Hematopoietic multipotent progenitor cell treated with erythropoietin and hydrocortisone succinate and interleukin-3 and kit ligand, for 15 days (in vitro differentiated cells): ENCODE data around the gene HSD17B3.
"Not testable (repeated sequence)": the region's sequence is repeated elsewhere in the genome, so short reads cannot be mapped to it uniquely, and the experiment has no call there.

Experiments
- DNase-seq: peaks from one replicate; pipeline ENCODE4 v3.0.0-alpha.2; 2015; ENCODE audit warnings: low spot score

HSD17B3 gene

GRCh38 chr9:96236337-96236736 is 65.6 kb downstream of the HSD17B3 start:
- not testable (repeated sequence) for DNase-seq

GRCh38 chr9:96232539-96233241 is 69.3 kb downstream of the HSD17B3 start:
- DNase-seq = no peak

GRCh38 chr9:96232164-96232538 is 69.8 kb downstream of the HSD17B3 start:
- no peak for DNase-seq

GRCh38 chr9:96230002-96230401 is 72.0 kb downstream of the HSD17B3 start:
- no peak for DNase-seq

GRCh38 chr9:96222132-96222531 is 79.8 kb downstream of the HSD17B3 start:
- DNase-seq = no peak

DNA sequence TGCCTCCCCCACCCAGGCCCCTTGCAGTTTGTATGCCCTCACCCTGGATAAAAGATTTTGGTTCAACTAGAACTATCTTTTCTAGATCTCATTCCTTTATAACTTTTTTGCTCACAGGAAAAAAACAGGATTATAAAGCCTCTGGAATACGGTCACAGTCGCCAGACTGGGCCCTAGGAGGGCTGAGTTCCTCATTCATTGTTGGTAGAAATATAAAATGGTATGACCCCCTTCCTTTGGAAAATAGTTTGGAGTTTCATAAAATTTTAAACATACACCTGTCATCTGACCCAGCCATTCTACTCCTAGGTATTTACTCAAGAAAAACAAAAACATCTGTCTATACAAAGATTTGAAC is 82.1 kb downstream of the HSD17B3 start:
- no peak for DNase-seq

GRCh38 chr9:96219026-96219899 is 82.7 kb downstream of the HSD17B3 start:
- peak; percentile 9 for DNase-seq

- DNase-seq = peak; percentile 41
Observed at GRCh38 chr9:96217754-96218693, 84.0 kb downstream of the HSD17B3 start.

DNA sequence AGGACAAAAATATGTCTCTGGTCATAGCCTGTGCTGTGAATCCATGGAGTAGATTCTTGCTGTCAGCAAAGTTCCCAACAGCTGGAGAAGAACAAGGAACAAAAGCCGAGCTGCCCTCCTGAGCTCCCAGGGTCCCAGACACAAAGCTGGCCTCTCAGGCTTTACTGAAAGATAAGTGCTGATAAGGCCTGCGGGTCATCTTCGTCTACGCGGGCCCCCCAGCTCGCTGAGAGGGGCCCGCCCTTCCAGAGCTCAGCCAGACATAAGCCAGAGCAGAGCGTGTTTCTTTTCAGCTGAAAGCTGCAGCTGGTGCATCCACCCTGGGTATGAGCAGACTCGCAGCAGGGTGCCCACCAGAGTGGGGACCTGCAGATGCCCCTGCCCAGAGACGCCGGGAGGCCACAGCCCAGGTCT is 84.7 kb downstream of the HSD17B3 start:
- DNase-seq = no peak

DNA sequence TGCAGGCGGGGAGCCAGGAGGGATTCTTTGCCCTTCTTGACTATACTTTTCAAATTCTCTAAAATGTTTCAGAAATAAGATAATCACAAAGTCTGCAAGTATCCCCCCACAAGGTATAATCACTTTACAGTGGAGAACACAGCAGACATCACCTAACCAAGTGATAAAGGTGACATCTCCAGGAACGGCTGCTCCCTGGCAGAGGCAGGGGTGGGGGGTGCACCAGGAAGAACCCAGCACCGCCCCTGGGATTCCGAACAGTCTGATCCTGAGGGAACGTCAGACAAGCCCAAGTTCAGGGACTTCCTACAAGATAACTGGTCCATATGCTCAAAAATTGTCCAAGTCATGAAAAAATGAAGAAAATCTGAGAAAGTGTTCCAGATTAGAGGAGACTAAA is 85.4 kb downstream of the HSD17B3 start:
- no peak for DNase-seq

DNA sequence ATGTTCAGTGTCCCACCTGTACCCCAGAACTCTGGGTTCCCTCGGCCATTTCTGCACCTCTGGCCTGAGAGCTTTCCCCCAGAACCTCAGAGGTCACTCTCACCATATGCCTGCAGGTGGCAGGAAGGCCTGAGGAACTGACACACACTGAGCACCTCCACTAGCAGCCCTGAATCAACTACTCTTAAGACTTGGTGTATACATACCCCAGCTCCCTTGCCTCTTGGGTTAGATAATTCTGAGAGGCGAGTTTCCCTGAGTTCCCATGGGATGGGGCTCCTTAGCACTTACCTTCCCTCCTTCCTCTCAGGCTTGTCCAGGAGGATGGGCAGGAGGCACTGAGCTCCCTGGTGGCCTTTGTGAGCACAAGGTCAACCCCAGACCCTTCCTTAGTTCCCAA is 86.1 kb downstream of the HSD17B3 start:
- no peak for DNase-seq

- DNase-seq = no peak
Observed at GRCh38 chr9:96214635-96215034, 87.3 kb downstream of the HSD17B3 start.

DNA sequence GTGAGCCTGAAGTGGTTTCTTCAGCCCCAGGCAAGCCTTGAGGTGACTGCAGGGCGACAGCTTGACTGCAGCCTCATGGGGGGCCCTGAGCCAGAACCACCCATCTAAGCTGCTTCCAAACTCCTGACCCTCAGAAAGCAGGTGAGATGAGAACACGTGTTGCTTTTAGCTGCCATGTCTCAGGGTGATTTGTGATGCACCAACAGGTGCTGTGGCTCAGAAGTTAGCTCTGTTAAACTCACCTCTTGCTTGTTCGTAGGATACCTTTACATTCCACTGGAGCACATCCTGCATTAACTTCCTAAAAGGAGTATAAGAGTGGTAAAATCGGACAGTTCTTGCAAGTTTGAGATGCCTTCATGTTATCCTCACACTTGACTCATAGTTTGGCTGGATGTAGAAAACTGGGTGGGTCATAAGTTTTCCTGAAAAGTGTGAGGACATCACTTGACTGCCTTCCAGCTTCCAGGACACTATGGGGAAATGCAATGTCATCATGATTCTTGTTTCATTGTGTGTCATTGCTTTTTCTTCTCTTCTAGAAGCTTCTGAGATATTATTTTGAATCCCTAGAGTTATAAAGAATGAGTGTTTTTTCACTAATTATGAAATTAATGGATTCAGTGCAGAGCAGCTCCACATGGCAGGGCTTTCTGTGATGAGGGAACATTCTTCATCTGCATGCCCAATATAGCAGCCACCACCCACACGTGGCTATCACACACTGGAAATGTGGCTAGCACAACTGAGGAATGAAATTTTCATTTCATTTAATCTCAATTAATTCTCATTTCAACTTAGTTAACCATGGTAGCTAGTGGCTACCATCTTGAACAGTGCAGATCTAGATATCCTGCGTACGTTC is 92.3 kb downstream of the HSD17B3 start:
- DNase-seq = no peak

DNA sequence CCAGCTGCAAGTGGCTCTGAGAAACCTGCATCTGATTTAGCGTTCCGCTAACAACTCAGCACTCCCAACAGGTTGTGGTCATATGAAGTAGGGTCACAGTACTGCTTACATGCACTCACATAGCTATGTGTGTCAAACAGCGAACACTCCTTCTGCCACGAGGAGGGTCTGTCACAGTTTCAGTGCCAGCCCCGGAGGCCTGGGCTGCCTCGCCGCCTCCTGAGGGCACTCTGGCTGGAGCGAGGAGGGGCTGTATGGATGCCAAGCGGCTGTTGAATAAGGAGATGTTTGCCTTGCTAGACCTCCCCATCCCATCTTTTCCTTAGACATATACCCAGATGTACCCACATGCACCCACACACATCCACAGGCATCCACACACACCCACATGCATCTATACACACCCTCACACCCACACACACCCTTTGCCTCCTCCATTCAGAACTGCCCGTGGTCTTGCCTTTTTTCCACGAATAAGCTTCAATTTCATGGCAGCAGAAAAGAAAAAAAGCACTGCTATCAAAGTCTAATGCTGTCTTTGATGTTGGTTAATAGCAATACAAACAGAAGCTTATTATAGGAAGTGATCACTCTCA is 95.7 kb downstream of the HSD17B3 start:
- DNase-seq = no peak

DNA sequence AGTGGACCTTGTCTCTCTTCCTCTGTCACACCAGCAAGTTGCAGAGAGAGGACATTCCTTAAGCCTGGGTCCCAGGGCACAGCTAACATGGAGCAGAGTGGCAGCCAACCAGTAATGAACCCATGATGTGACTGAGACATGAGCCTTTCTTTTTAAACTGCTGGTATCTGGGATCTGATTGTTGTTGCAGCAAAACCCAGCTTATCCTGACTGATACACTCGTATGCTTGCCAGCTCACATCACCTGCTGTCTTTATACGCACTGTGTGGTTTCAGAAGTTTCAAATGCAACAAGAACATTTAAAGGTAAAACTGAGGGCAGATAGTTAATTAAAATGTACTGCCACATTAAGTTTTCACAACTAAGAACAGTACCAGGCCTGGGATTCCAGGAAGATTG is 97.1 kb downstream of the HSD17B3 start:
- no peak for DNase-seq

- DNase-seq = no peak
Observed at GRCh38 chr9:96203867-96204501, 98.0 kb downstream of the HSD17B3 start.

DNA sequence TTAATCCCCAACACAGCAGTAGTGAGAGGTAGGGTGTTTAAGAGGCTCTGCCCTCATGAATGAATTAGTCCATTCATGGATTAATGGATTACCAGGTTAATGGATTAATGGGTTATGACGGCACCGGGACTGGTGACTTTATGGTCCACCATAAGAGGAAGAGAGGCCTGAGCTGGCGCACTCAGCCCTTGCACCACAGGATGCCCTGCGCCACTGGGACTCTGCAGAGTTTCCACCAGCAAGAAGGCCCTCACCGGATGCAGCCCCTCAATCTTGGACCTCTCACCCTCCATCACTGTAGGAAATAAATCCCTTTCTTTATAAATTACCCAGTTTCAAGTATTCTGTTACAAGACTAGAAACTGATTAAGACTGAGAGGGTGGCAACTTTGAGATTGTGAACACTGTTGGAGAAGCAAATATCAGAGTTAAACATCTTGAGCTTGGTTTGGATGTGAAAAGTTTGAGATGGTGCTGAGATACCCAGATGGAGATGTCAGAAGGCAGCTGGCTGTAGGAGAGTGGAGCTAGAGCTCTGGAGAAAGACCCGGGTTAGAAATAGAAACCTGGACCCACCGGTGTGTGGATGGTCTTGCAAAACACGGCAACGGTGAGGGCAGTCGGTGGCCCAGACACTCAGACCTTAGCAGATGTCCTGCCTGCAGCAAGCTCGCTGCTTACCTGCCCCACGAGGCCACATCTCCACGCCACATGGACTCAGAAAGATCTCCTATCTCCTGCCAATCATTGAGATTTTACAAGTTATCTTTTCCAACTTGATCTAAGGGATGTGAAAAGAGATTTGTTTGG is 98.8 kb downstream of the HSD17B3 start:
- DNase-seq = no peak

- DNase-seq = no peak
Observed at GRCh38 chr9:96201140-96201539, 100.8 kb downstream of the HSD17B3 start.

GRCh38 chr9:96199006-96199405 is 103.0 kb downstream of the HSD17B3 start:
- DNase-seq = no peak

DNA sequence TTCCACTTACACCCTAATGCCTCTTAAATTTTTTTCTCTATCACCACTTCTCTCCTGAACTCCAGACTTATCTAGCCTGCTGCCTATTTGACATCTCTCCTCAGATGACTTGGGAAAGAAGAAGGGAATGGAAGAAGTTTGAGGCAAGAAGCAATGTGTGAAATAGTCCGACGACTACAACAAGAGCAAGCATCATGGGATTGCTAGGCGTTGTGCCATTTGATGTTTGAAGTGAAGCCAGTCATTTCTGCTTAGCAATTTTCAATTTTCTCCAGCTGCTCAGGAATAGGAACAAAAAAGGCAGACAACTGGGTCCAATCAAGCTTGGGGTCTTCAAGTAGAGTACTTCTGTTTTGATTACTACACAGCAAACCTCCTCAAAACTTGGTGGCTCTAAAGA is 106.4 kb downstream of the HSD17B3 start:
- DNase-seq = no peak
